ENCODE measurements around the gene HSPG2.

Gene HSPG2

GRCh38 chr1:21857840-21858670 is 79.1 kb downstream of the HSPG2 start:
- DNase-seq: no peak

- DNase-seq: no peak
These were observed 79.8 kb downstream of the HSPG2 start for GRCh38 chr1:21857142-21857839.

- DNase-seq: no peak
These were observed 81.6 kb downstream of the HSPG2 start for GRCh38 chr1:21855257-21856096.

GRCh38 chr1:21854751-21855131 is 82.4 kb downstream of the HSPG2 start:
- DNase-seq: no peak

GRCh38 chr1:21854090-21854750 is 82.9 kb downstream of the HSPG2 start:
- DNase-seq: no peak

GRCh38 chr1:21853131-21853427 is 84.0 kb downstream of the HSPG2 start:
- no peak for DNase-seq

- DNase-seq: peak; percentile 10
These were observed 84.6 kb downstream of the HSPG2 start for GRCh38 chr1:21852282-21853130.

GRCh38 chr1:21851430-21852250 is 85.5 kb downstream of the HSPG2 start:
- no peak for DNase-seq

- DNase-seq: no peak
These were observed 87.1 kb downstream of the HSPG2 start for GRCh38 chr1:21849909-21850576.

GRCh38 chr1:21848524-21849174 is 88.5 kb downstream of the HSPG2 start:
- DNase-seq: no peak

GRCh38 chr1:21847223-21848205 is 89.6 kb downstream of the HSPG2 start:
- DNase-seq: no peak

GRCh38 chr1:21845646-21846641 is 91.2 kb downstream of the HSPG2 start:
- no peak for DNase-seq

- DNase-seq: no peak
These were observed 93.1 kb downstream of the HSPG2 start for GRCh38 chr1:21843996-21844395.

GRCh38 chr1:21843208-21843607 is 93.9 kb downstream of the HSPG2 start:
- DNase-seq: no peak

- no peak for DNase-seq
These were observed 94.4 kb downstream of the HSPG2 start for GRCh38 chr1:21842606-21843162.

GRCh38 chr1:21841852-21842466 is 95.2 kb downstream of the HSPG2 start:
- no peak for DNase-seq

- no peak for DNase-seq
These were observed 96.1 kb downstream of the HSPG2 start for GRCh38 chr1:21840981-21841380.
